ENCODE data around the gene SP2.

The SP2 gene

GRCh38 chr17:47891545-47892088, 4.4 kb upstream of the SP2 start:
- TF ChIP-seq GATA3 (IDR thresholded peaks at IDR 0.05; ENCODE audit: low read depth, low read length) (no peak), GATA2 (IDR thresholded peaks at IDR 0.05; ENCODE audit: low read depth, low read length) (no peak)

DNA sequence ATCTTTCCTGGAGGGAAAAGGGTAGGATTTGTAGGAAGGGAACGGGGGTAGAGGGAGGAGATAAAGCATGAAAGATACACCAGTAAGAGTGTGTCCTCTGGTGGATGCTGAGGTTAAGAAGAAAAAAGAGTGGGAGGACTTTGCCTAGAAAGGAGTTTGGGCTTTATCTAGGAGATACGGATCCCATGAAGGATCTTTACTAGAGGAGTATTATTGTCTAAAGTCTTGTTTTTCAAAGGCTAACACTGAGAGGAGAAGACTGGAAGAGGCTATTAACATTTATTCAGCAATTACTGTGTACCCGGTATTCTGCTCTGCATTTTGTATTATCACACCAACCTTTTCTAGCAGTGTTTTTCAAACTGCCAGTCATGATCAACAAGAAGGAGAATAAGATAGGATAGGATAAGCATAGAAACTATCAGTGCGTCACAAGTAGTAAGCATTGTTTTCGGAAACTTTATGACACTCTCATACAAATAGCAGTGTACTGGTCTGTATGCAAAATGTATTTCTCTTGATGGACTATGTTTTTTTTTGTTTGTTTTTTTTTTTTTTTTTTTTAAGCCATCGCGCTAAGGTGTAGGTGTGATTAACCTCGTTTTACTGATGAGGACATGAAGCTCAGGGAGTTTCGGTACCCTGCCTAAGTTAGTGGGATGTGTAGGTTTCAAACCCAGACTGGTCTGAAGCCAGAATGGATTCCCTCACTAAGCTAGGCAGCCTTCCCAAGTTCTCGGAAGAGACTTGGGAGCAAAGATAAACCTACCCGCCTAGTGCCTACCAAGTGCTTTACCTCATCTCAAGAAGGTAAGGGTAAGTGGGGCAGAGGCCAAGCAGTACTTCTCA, 1.3 kb upstream of the SP2 start:
- no peak for TF ChIP-seq GATA2 (IDR thresholded peaks at IDR 0.05; ENCODE audit: low read depth, low read length)
- no peak for TF ChIP-seq GATA3 (IDR thresholded peaks at IDR 0.05; ENCODE audit: low read depth, low read length)

DNA sequence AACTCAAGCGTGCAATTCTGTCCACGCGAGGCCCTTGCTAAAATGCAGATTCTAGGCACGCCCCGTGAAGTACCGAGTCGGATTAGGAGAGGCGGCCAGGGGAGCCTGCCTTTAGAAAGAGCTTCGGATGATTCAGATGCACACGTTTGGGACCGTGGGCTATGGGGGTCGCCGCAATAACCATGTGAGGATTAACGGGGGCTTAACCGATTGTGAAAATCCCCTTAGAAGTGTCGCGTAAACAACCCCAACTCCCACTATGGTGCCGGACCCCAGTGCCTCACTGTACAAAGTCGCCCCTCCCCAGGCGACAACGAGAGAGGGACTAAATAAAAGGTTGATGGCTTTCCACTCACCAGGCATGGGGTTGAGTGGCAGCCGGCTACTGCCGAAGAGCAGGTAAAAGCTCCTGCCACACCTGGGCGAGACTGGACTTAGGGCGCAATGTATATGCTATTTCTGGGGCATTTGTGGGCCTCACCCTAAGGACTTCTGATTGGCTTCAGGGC, 635 bp upstream of the SP2 start:
- TF ChIP-seq GATA2 (IDR thresholded peaks at IDR 0.05; ENCODE audit: low read depth, low read length) (no peak), GATA3 (IDR thresholded peaks at IDR 0.05; ENCODE audit: low read depth, low read length) (no peak)

DNA sequence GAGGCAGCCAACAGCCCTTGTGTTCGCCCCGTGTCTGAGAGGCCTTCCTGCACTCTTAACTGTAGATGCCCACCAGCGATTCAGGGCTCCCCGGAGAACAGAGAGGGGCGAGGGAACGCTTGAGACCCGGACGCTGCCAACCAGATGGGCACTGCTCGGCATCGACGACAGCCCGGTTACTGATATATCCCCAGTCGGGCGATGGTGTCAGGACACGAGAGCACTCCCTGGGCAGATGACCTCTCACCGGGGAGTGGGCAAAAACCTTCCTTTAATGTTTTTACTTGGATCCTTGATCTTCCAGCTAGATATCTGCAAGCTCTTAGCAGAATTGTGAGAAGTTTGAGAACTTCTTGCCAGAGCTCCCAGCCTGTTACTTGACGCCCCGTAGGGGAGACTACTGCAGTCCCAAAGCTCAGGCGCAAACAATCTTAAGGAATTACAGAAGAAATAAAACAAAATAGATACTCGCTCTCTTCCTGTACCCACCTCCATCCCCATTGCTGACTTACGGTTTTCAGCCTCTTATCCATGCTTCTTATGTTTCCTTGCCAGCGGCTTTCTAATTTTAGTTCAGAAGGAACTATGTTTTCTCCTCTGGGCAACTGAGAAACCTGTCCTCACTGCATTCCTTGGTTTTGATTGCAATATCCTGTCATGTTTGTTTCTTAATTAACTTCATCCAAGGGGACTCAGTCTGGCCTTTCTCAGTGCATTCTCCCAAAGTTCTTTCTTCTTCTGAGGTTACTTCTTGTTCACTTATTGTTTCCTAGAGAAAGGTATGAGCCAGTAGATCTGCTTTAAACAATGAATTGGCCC, 845 bp downstream of the SP2 start:
- no peak for TF ChIP-seq GATA3 (IDR thresholded peaks at IDR 0.05; ENCODE audit: low read depth, low read length)
- TF ChIP-seq GATA2 (IDR thresholded peaks at IDR 0.05; ENCODE audit: low read depth, low read length), result no peak

DNA sequence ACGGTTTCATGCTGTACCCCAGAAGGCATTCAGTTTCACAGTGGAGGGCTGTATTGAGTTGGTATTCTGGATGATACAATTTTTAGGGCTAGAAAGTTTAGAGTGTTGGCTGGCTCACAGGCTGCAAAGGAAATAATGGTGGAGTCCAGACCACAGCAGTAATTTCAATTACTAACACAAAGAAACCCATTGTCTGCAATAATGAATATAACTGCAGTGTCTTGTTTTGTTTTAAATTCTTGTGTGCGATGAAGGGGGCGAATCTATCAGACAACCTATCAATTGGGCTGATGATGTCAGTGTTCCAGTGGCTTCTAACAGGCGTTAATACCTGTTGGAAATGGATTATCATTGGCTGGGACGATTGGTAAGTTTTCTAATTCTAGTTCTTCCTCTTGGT, 1.5 kb downstream of the SP2 start:
- TF ChIP-seq GATA3 (IDR thresholded peaks at IDR 0.05; ENCODE audit: low read depth, low read length) (no peak), GATA2 (IDR thresholded peaks at IDR 0.05; ENCODE audit: low read depth, low read length) (no peak)

- no peak for TF ChIP-seq GATA3 (IDR thresholded peaks at IDR 0.05; ENCODE audit: low read depth, low read length)
Observed at GRCh38 chr17:47898241-47898640, 2.2 kb downstream of the SP2 start.

DNA sequence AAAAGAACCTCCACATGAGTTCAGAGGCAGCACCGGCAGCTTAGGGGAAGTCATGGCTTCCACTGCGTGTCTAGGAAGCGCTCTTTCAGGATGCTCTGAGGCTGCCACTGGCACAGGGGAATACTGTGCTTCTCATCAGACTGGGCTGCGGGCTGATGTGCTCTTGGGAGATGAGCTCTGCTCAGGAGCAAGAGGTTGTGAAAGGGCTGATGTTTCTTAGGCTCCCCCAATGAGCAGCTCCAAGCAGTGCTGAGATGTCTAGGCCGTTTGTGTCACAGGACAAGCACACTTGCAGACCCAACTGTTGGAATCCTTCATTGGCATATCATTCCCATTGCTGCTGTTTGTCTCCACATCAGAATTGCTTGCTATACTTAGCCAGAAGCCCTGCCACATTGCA, 3.6 kb downstream of the SP2 start:
- TF ChIP-seq GATA2 (IDR thresholded peaks at IDR 0.05; ENCODE audit: low read depth, low read length) (no peak), GATA3 (IDR thresholded peaks at IDR 0.05; ENCODE audit: low read depth, low read length) (no peak)

GRCh38 chr17:47901423-47901822, 5.4 kb downstream of the SP2 start:
- TF ChIP-seq GATA2 (IDR thresholded peaks at IDR 0.05; ENCODE audit: low read depth, low read length), result no peak
- no peak for TF ChIP-seq GATA3 (IDR thresholded peaks at IDR 0.05; ENCODE audit: low read depth, low read length)

DNA sequence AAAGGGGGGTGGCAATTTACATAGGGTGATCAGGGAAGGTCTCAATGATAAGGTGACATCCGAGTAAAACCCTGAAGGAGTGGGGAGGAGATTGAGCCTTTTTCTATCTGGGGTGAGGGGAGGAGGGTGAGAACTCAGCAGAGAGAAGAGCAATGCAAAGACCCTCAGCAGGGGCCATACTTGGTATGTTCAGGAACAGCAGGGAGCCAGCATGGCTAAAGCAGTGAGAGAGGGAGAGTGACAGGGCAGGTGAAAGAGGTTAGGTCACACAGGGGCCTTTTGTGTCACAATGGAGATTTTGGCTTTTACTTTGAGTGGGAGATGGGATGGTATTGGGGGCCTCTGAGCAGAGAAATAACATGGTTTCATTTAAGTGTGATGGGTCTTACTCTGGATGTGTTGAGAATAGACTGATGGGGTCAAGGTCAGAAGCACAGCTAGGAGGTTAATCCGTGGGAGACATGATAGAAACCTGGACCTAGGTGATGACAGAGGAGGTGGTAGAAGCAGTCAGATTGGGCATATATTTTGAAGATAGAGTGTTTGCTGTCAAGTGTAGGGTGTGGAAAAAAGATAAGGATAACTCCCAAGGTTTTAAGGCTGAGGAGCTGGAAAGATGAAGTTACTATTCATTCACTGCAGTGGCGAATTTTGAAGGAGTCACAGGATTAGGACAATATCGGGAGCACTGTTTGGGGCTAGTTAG, 6.2 kb downstream of the SP2 start:
- no peak for TF ChIP-seq GATA3 (IDR thresholded peaks at IDR 0.05; ENCODE audit: low read depth, low read length)
- TF ChIP-seq GATA2 (IDR thresholded peaks at IDR 0.05; ENCODE audit: low read depth, low read length), result no peak

DNA sequence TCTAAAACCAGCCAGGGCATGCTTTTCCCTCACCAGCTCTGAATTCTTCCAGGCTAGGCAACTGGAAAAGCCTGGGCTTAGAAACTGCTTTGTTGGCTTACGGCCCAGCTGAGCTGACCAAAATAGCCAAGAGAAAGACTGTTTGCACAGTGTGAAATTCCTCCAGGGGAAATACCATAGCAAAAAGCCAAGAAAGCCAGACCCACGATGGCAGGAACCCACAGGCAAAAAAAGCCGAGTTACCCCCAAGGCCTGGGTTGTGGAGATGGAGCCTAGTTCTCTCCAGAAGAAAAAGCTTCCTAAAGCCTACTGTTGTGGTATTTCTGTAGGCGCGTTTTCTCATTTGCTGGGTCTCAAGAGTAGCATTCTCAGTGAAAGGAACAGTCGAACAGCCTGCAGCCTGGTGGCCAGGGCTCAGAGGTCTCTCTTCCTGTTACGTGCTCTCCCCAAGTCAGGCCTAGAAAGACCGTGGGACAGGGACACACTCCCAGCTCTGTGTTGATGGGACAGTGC, 9.2 kb downstream of the SP2 start:
- TF ChIP-seq GATA3 (IDR thresholded peaks at IDR 0.05; ENCODE audit: low read depth, low read length), result no peak

- TF ChIP-seq GATA3 (IDR thresholded peaks at IDR 0.05; ENCODE audit: low read depth, low read length) (no peak), GATA2 (IDR thresholded peaks at IDR 0.05; ENCODE audit: low read depth, low read length) (no peak)
Observed at GRCh38 chr17:47906443-47906842, 10.4 kb downstream of the SP2 start.

DNA sequence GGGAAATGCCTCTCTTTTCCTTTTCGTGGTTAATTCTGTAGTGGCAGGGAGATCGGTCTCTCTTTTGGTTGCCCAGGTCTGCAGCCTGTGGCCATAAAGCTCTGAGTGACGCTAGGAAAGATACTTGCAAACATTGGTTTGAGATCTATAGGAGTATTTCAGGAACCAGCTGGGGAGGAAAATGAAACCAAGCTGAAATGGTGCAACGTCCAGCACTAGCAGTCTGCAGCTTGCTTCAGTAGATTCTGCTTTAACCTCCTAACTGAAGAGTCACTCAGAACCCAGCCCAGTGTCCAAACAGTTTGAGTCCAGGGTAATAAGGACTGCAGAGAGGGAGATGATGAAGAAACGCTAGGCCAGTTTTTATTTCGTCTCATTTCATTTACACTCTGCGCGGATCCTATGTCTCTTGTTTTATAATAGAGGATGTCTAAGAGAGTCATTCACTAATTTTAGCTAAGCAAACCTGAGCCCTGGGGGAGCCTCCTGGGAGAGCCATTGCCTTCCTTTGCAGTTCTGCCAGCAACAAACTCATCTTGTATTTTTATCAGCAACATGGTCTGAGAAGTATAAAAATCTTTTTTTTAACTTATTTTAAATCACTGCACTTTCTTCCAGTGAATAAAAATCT, 12.0 kb downstream of the SP2 start:
- TF ChIP-seq GATA2 (IDR thresholded peaks at IDR 0.05; ENCODE audit: low read depth, low read length), result no peak
- TF ChIP-seq GATA3 (IDR thresholded peaks at IDR 0.05; ENCODE audit: low read depth, low read length), result no peak

GRCh38 chr17:47913050-47913449, 17.0 kb downstream of the SP2 start:
- no peak for TF ChIP-seq GATA2 (IDR thresholded peaks at IDR 0.05; ENCODE audit: low read depth, low read length)
- no peak for TF ChIP-seq GATA3 (IDR thresholded peaks at IDR 0.05; ENCODE audit: low read depth, low read length)

Measured in SH-SY5Y (cell line).